ENCODE data around the gene CDH4. TPM values are rescaled to one million over a fixed set of nuclear protein-coding genes. Genes with fewer than 3 reads are reported as not detected.

CDH4 gene
- total RNA-seq, 1 donor from 2014 or later = 8.9 TPM

GRCh38 chr20:61280217-61280980 is 28.3 kb downstream of the CDH4 start:
- H3K36me3 Mint-ChIP-seq (ENCODE audit: low read depth) = no peaks in the 10 kb centered on the region
- H3K4me3 Mint-ChIP-seq = no peak overlapping the region
- TF ChIP-seq CTCF (conservative IDR thresholded peaks at IDR 0.05) = no peak
- H3K27ac Mint-ChIP-seq (ENCODE audit: unreplicated experiment) = no peak overlapping the region
- DNase-seq (ENCODE audit: low read depth, low spot score) = no peak
- peaks cover 3% of the 10 kb centered on the region for H3K9me3 Mint-ChIP-seq
- H3K4me1 Mint-ChIP-seq = no peaks in the 10 kb centered on the region
- H3K27me3 Mint-ChIP-seq (ENCODE audit: low read depth) = no peaks in the 10 kb centered on the region

- no peak overlapping the region for H3K27ac Mint-ChIP-seq (ENCODE audit: unreplicated experiment)
- no peak for TF ChIP-seq CTCF (conservative IDR thresholded peaks at IDR 0.05)
- no peak overlapping the region for H3K4me3 Mint-ChIP-seq
- no peaks in the 10 kb centered on the region for H3K36me3 Mint-ChIP-seq (ENCODE audit: low read depth)
- no peaks in the 10 kb centered on the region for H3K4me1 Mint-ChIP-seq
- DNase-seq (ENCODE audit: low read depth, low spot score) = no peak
- no peaks in the 10 kb centered on the region for H3K27me3 Mint-ChIP-seq (ENCODE audit: low read depth)
- peaks cover 3% of the 10 kb centered on the region for H3K9me3 Mint-ChIP-seq
Measured at GRCh38 chr20:61281286-61281795, 29.3 kb downstream of the CDH4 start.

GRCh38 chr20:61284752-61285151 is 32.7 kb downstream of the CDH4 start:
- Mint-ChIP-seq H3K4me1 (peaks cover 14% of the 10 kb centered on the region), H3K36me3 (ENCODE audit: low read depth) (no peaks in the 10 kb centered on the region), H3K27me3 (ENCODE audit: low read depth) (no peaks in the 10 kb centered on the region), H3K27ac (ENCODE audit: unreplicated experiment) (no peak overlapping the region), H3K9me3 (peaks cover 3% of the 10 kb centered on the region), H3K4me3 (no peak overlapping the region)
- no peak for DNase-seq (ENCODE audit: low read depth, low spot score)
- no peak for TF ChIP-seq CTCF (conservative IDR thresholded peaks at IDR 0.05)

- Mint-ChIP-seq H3K4me3 (no peak overlapping the region), H3K27ac (ENCODE audit: unreplicated experiment) (no peak overlapping the region), H3K36me3 (ENCODE audit: low read depth) (no peaks in the 10 kb centered on the region), H3K4me1 (peaks cover 14% of the 10 kb centered on the region), H3K27me3 (ENCODE audit: low read depth) (no peaks in the 10 kb centered on the region), H3K9me3 (peaks cover 3% of the 10 kb centered on the region)
- no peak for TF ChIP-seq CTCF (conservative IDR thresholded peaks at IDR 0.05)
- no peak for DNase-seq (ENCODE audit: low read depth, low spot score)
Measured at GRCh38 chr20:61285152-61285645, 33.1 kb downstream of the CDH4 start.

GRCh38 chr20:61285691-61286090 is 33.6 kb downstream of the CDH4 start:
- TF ChIP-seq CTCF (conservative IDR thresholded peaks at IDR 0.05) = no peak
- Mint-ChIP-seq H3K27me3 (ENCODE audit: low read depth) (no peaks in the 10 kb centered on the region), H3K4me1 (peaks cover 14% of the 10 kb centered on the region), H3K9me3 (peaks cover 3% of the 10 kb centered on the region), H3K27ac (ENCODE audit: unreplicated experiment) (no peak overlapping the region), H3K36me3 (ENCODE audit: low read depth) (no peaks in the 10 kb centered on the region), H3K4me3 (no peak overlapping the region)
- no peak for DNase-seq (ENCODE audit: low read depth, low spot score)

All from neural crest cell (in vitro differentiated cells).